Stimulated activated CD8-positive, alpha-beta memory T cell treated with anti-CD3 and anti-CD28 coated beads, Interleukin-4, amount 100 ng/mL, for 24 hours (primary cell): Measurements from ENCODE around the gene FEM1C.

Source experiments
- DNase-seq: peaks from one replicate; pipeline ENCODE4 v3.0.0-alpha.2; 2020; ENCODE audit warnings: low read depth

The FEM1C gene

GRCh38 chr5:115557667-115558387 is 13.3 kb upstream of the FEM1C start:
- no peak for DNase-seq

- no peak for DNase-seq
Observed at GRCh38 chr5:115556276-115556675, 11.7 kb upstream of the FEM1C start.

- DNase-seq, result no peak
Observed at GRCh38 chr5:115555084-115555633, 10.6 kb upstream of the FEM1C start.

- DNase-seq, result no peak
Observed at GRCh38 chr5:115553082-115553481, 8.5 kb upstream of the FEM1C start.

- no peak for DNase-seq
Observed at GRCh38 chr5:115551415-115551814, 6.8 kb upstream of the FEM1C start.

- DNase-seq, result no peak
Observed at GRCh38 chr5:115549154-115549553, 4.6 kb upstream of the FEM1C start.

- DNase-seq, result no peak
Observed at GRCh38 chr5:115548683-115549082, 4.1 kb upstream of the FEM1C start.

GRCh38 chr5:115545351-115545882 is 842 bp upstream of the FEM1C start:
- DNase-seq, result no peak

- DNase-seq, result peak; percentile 30
Observed at GRCh38 chr5:115544043-115544435, 536 bp downstream of the FEM1C start.

GRCh38 chr5:115543365-115544042 is 1.1 kb downstream of the FEM1C start:
- DNase-seq, result peak; percentile 11

GRCh38 chr5:115542651-115543364 is 1.8 kb downstream of the FEM1C start:
- no peak for DNase-seq

- no peak for DNase-seq
Observed at GRCh38 chr5:115542086-115542485, 2.5 kb downstream of the FEM1C start.

- DNase-seq, result no peak
Observed at GRCh38 chr5:115541611-115542010, 3.0 kb downstream of the FEM1C start.

GRCh38 chr5:115535479-115536035 is 9.0 kb downstream of the FEM1C start:
- DNase-seq, result no peak

GRCh38 chr5:115532517-115532916 is 12.1 kb downstream of the FEM1C start:
- no peak for DNase-seq

- DNase-seq, result no peak
Observed at GRCh38 chr5:115531787-115532367, 12.7 kb downstream of the FEM1C start.

GRCh38 chr5:115531380-115531779 is 13.2 kb downstream of the FEM1C start:
- no peak for DNase-seq

- no peak for DNase-seq
Observed at GRCh38 chr5:115530426-115530825, 14.1 kb downstream of the FEM1C start.

- DNase-seq, result no peak
Observed at GRCh38 chr5:115526604-115527003, 18.0 kb downstream of the FEM1C start.

GRCh38 chr5:115524199-115524847 is 20.3 kb downstream of the FEM1C start:
- no peak for DNase-seq

GRCh38 chr5:115522832-115523403 is 21.7 kb downstream of the FEM1C start:
- no peak for DNase-seq
